GM12872 (cell line): Measurements from ENCODE around the gene MARCHF3.

ENCODE experiments used
- TF ChIP-seq, protein P1 (sequence below): IDR thresholded peaks from 3 replicates; pipeline ENCODE4 v1.5.1; 2011; ENCODE audit warnings: low read depth, mild to moderate bottlenecking, low read length, moderate library complexity; ENCODE audit not compliant: insufficient read depth

The MARCHF3 gene

DNA sequence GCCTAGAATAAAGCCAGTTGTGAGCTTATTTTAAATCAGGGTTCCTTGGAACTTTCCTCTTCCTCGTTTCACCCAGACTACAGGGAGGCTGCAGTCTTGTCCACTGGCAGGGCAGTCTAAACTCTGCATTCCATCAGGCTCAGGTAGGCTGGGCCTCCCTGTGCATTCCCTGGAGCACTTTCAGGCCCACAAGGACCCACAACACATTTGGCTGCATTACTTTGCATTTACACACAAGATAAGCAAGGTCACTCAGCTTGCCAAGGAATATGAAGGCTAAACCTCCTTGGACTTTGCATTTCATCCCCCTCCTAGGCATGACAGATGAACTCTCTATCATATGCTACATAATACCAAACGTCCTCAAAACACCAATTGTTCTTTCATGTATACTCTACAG is 104.2 kb downstream of the MARCHF3 start:
- TF ChIP-seq, protein P1, sequence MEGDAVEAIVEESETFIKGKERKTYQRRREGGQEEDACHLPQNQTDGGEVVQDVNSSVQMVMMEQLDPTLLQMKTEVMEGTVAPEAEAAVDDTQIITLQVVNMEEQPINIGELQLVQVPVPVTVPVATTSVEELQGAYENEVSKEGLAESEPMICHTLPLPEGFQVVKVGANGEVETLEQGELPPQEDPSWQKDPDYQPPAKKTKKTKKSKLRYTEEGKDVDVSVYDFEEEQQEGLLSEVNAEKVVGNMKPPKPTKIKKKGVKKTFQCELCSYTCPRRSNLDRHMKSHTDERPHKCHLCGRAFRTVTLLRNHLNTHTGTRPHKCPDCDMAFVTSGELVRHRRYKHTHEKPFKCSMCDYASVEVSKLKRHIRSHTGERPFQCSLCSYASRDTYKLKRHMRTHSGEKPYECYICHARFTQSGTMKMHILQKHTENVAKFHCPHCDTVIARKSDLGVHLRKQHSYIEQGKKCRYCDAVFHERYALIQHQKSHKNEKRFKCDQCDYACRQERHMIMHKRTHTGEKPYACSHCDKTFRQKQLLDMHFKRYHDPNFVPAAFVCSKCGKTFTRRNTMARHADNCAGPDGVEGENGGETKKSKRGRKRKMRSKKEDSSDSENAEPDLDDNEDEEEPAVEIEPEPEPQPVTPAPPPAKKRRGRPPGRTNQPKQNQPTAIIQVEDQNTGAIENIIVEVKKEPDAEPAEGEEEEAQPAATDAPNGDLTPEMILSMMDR: no peak

DNA sequence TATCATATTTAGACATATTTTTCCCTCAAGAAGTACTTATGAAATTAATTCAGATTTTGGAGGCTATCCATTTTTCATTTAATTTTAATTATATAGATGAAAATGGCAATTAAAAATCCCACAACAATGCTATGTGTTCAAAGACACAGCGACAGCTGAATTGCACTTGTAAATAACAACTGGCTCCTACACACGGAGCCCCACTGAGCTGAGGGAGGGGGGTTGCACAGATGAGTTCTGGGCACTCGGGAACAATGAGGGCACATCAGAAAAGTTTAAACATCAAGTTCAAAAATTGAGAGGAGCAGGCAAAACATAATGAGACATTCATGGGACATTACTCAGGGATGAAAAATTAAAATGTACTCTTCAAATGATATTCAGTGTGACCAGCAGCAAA is 104.9 kb downstream of the MARCHF3 start:
- TF ChIP-seq, protein P1: no peak

DNA sequence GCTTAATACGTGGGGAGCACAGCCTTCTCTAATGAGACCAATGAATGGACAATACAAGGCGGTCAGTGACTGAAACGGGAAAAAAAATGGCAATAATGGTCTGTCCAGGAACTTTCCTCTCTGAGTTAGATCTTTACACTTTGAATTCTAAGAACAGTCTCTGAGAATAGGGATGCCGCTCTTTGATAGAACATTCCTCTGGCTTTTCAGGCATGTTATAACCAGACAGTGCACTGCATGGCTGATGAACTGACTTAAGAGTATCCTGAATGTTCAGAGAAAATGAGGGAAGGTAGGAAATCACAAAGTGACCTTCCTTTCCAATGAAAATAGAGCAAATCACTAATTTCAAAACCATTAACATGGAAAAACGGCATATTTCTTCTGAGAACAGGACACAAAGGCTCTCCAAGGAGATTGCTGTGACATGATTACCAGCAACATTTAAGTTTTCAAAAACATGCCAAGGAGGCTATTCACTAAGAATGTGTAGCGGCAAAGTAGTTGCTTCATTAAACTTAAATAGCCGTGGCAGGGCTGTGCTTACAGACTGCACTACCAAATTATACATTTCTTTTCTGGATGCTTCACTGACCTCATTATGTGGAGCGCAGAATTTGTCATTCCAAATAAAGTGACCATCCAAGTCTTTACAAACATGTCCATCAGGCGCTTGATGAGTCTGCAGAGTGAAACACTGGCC is 105.9 kb downstream of the MARCHF3 start:
- TF ChIP-seq, protein P1: no peak

DNA sequence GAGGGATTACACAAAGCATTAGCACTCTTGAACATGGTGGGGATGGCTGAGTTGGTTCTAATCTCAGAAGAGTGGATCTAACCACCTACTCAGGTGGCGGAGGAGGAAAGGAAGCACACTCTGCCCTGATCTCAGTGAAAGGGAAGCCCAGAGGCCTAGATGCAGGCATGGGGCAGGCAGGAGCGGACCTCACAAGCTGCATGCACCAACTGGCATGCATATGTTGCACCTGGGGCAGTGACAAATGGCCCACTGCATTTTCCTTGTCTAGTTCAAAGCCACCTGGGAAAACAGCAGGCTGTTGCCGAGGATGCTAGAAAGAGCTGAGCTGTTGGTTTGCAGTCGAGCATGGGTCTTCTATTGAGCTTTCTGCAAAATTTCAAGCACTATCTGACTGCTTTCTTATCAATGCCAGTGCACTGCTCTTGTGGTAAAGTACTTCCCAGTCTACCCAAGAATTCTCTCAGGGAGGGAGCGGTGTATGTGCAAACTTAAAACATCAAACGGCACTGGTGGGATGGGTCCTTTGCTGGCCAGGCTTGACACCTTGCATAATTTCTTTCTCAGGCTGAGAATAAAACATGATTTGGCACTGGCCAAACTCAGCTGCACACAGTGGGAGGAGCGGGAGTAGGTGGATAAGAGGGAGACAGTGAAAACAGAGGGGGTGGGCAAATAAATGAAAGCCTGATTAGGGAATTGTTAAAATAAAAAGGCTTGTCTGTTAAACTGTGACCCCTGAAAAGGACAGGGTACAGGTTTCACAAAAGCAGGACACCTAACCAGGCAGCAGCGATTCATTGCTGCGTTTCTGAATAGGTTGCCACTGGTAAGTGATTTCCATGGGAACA is 108.9 kb downstream of the MARCHF3 start:
- TF ChIP-seq, protein P1: no peak

DNA sequence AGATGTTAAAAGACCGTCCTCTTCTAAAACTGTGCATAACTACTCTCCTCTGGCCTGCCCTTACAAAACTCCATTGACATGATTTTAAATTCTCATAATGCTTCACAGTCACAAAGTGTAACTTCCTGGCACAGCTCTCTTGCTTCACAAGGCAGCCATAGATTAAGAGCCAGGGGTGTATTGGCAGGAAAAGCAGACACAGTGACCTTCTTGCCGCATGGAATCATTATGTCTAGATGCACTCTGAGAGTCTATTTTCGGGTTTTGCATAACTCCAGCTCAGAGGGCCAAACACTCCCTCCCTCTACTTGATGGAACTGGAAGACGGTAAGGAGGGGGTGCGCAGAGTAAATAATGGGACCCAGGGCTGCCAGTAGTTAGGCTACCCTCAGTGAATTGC is 110.1 kb downstream of the MARCHF3 start:
- TF ChIP-seq, protein P1: no peak

DNA sequence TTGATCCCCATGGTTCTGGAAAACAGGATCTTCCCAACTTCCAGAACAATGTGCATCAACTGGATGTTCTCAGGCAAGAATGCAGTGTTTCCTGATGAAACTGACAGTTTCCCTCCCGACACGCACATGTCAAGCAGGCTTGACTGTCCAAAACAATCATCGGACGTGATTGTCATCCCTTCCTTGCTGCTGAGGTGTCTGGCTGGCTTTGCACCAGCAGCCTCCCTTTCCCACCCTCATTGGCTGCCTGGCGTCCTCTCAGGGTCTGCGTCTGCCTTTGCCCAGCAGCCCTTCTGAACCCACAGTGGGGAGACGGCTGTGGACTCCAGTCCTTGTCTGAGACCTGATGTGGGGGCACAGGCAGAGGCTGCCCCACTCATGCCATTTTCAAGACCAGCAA is 110.8 kb downstream of the MARCHF3 start:
- TF ChIP-seq, protein P1: no peak

DNA sequence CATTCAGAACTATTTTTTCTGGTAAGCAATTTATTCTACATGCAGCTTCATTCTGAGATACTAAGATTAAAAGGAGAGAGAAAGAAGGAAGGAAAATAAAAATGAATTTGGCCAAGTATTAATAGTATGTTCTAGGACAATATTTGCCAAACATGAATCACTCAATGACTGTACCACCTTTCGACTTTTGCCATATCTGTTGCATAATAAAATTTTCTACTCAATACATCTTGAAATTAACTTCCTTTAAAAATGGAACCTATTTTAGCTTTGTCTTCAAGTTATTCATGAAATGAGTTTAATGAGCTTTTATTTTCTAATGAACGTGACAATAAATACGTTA is 111.8 kb downstream of the MARCHF3 start:
- TF ChIP-seq, protein P1: no peak
